Measurements from ENCODE around the gene MIGA2. TPM values are rescaled to one million over a fixed set of nuclear protein-coding genes. Genes with fewer than 3 reads are reported as not detected.

Gene MIGA2
- total and polyA plus RNA-seq, 2 experiments from 2014 or later, result 19.3 to 47.8 TPM

- TF ChIP-seq, protein P1, sequence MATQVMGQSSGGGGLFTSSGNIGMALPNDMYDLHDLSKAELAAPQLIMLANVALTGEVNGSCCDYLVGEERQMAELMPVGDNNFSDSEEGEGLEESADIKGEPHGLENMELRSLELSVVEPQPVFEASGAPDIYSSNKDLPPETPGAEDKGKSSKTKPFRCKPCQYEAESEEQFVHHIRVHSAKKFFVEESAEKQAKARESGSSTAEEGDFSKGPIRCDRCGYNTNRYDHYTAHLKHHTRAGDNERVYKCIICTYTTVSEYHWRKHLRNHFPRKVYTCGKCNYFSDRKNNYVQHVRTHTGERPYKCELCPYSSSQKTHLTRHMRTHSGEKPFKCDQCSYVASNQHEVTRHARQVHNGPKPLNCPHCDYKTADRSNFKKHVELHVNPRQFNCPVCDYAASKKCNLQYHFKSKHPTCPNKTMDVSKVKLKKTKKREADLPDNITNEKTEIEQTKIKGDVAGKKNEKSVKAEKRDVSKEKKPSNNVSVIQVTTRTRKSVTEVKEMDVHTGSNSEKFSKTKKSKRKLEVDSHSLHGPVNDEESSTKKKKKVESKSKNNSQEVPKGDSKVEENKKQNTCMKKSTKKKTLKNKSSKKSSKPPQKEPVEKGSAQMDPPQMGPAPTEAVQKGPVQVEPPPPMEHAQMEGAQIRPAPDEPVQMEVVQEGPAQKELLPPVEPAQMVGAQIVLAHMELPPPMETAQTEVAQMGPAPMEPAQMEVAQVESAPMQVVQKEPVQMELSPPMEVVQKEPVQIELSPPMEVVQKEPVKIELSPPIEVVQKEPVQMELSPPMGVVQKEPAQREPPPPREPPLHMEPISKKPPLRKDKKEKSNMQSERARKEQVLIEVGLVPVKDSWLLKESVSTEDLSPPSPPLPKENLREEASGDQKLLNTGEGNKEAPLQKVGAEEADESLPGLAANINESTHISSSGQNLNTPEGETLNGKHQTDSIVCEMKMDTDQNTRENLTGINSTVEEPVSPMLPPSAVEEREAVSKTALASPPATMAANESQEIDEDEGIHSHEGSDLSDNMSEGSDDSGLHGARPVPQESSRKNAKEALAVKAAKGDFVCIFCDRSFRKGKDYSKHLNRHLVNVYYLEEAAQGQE (IDR thresholded peaks at IDR 0.05; ENCODE audit: unreplicated experiment), result no peak
- TF ChIP-seq ZNF114 (CRISPR knock-in tag; IDR thresholded peaks at IDR 0.05) (no peak), EZH2 (IDR thresholded peaks at IDR 0.05; ENCODE audit: low read depth, unreplicated experiment) (no peak), EZH2phosphoT487 (IDR thresholded peaks at IDR 0.05; ENCODE audit: unreplicated experiment) (no peak), POLR2AphosphoS5 (IDR thresholded peaks at IDR 0.05; ENCODE audit: low read depth) (no peak)
These were observed 1.9 kb downstream of the MIGA2 start (continued) for GRCh38 chr9:129038109-129038852.

- TF ChIP-seq ZNF331 (CRISPR knock-in tag; IDR thresholded peaks at IDR 0.05; ENCODE audit: low read depth), result no peak
- TF ChIP-seq POLR2AphosphoS5 (IDR thresholded peaks at IDR 0.05; ENCODE audit: low read depth), result no peak
- no peak for TF ChIP-seq STAT1 (IDR thresholded peaks at IDR 0.05; ENCODE audit: unreplicated experiment)
- no peak for TF ChIP-seq ZNF114 (CRISPR knock-in tag; IDR thresholded peaks at IDR 0.05)
- TF ChIP-seq, protein P2, sequence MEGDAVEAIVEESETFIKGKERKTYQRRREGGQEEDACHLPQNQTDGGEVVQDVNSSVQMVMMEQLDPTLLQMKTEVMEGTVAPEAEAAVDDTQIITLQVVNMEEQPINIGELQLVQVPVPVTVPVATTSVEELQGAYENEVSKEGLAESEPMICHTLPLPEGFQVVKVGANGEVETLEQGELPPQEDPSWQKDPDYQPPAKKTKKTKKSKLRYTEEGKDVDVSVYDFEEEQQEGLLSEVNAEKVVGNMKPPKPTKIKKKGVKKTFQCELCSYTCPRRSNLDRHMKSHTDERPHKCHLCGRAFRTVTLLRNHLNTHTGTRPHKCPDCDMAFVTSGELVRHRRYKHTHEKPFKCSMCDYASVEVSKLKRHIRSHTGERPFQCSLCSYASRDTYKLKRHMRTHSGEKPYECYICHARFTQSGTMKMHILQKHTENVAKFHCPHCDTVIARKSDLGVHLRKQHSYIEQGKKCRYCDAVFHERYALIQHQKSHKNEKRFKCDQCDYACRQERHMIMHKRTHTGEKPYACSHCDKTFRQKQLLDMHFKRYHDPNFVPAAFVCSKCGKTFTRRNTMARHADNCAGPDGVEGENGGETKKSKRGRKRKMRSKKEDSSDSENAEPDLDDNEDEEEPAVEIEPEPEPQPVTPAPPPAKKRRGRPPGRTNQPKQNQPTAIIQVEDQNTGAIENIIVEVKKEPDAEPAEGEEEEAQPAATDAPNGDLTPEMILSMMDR (conservative IDR thresholded peaks at IDR 0.05; ENCODE audit: low read depth in 2 of 2), result no peak
- TF ChIP-seq NANOG (IDR thresholded peaks at IDR 0.05; ENCODE audit: borderline replicate concordance), result no peak
- no peak for TF ChIP-seq JUNB (IDR thresholded peaks at IDR 0.05; ENCODE audit: unreplicated experiment)
- no peak for TF ChIP-seq ZNF462 (CRISPR knock-in tag; IDR thresholded peaks at IDR 0.05)
- TF ChIP-seq CREB1 (CRISPR knock-in tag; IDR thresholded peaks at IDR 0.05; ENCODE audit: low read depth), result no peak
- H3K9me2 ChIP-seq (ENCODE audit: insufficient read depth), result no peaks in the 10 kb centered on the region
- H3K36me3 ChIP-seq (ENCODE audit: insufficient read depth), result 0 out of 2 replicates have a peak, but pooled peaks cover 6% of the 10 kb centered on the region
- ATAC-seq (no peak), DNase-seq (ENCODE audit: low spot score) (no peak)
- Mint-ChIP-seq H3K9me3 (no peaks in the 10 kb centered on the region), H3K27me3 (ENCODE audit: insufficient read depth, low read depth, poor library complexity) (peaks cover 9% of the 10 kb centered on the region), H3K4me1 (peaks cover 8% of the 10 kb centered on the region), H3K36me3 (ENCODE audit: low read depth) (peaks cover 28% of the 10 kb centered on the region), H3K27ac (no peak overlapping the region), H3K4me3 (no peak overlapping the region)
- no peak overlapping the region for H3K4me3 ChIP-seq
- peaks cover 4% of the 10 kb centered on the region; the same call in 1 of the 2 replicates for H4K20me1 ChIP-seq (replicated peaks; ENCODE audit: insufficient read depth)
- no peak overlapping the region for H2AFZ ChIP-seq
- peaks cover 30% of the 10 kb centered on the region for H3K79me2 ChIP-seq (replicated peaks; ENCODE audit: insufficient read depth)
- no peak overlapping the region for H3K27ac ChIP-seq (ENCODE audit: low read depth)
- no peaks in the 10 kb centered on the region for H3K27me3 ChIP-seq (ENCODE audit: insufficient read depth)
- no peaks in the 10 kb centered on the region for H3K4me1 ChIP-seq (ENCODE audit: insufficient read depth)
- no peak overlapping the region for H3K4me2 ChIP-seq
- H3F3A ChIP-seq (replicated peaks; ENCODE audit: low read depth), result 0 out of 2 replicates have a peak, but pooled peaks cover 2% of the 10 kb centered on the region
These were observed 3.8 kb downstream of the MIGA2 start for GRCh38 chr9:129040113-129040643.
